Skeletal muscle tissue (tissue), 4 donors: ENCODE results near the gene FGF22. TPM values are rescaled to one million over a fixed set of nuclear protein-coding genes. Genes with fewer than 3 reads are reported as not detected.
"Not testable (repeated sequence)": the region's sequence is repeated elsewhere in the genome, so short reads cannot be mapped to it uniquely, and the experiment has no call there.

Experiments
- H3K27ac ChIP-seq: one replicate; pipeline ENCODE4 v1.7.0; 2013; ENCODE audit warnings: mild to moderate bottlenecking, low read depth, low read length, inconsistent platforms
- H3K27me3 ChIP-seq, 3 donors: one replicate each; pipeline ENCODE4 v1.7.0; 2013; ENCODE audit warnings: low read length in 3 of 3; ENCODE audit not compliant: control insufficient read depth in 3 of 3, insufficient read depth in 3 of 3
- H3K36me3 ChIP-seq, 3 donors: one replicate each; pipeline ENCODE4 v1.7.0; 2013; ENCODE audit warnings: low read length in 3 of 3; ENCODE audit not compliant: control insufficient read depth in 3 of 3, insufficient read depth in 3 of 3
- H3K4me1 ChIP-seq, 3 donors: one replicate each; pipeline ENCODE4 v1.7.0; 2013; ENCODE audit warnings: low read length in 3 of 3, mild to moderate bottlenecking in 3 of 3; ENCODE audit not compliant: control insufficient read depth in 3 of 3, insufficient read depth in 3 of 3
- H3K4me3 ChIP-seq, 3 donors: one replicate each; pipeline ENCODE4 v1.7.0; 2013; ENCODE audit warnings: low read length in 3 of 3
- H3K9ac ChIP-seq, 3 donors: one replicate each; pipeline ENCODE4 v1.7.0; 2013; ENCODE audit warnings: low read length in 3 of 3, mild to moderate bottlenecking in 3 of 3, moderate library complexity in 2 of 3, low read depth in 1 of 3
- H3K9me3 ChIP-seq, 3 donors: one replicate each; pipeline ENCODE4 v1.7.0; 2013; ENCODE audit warnings: low read length in 3 of 3; ENCODE audit not compliant: control insufficient read depth in 3 of 3
- total RNA-seq: library from RNA; depleted of rRNA; stranded (reverse); fragments of >200 nt; gene quantifications from one replicate; pipeline ENCODE4 v1.2.3, GENCODE V29; 2014
- donor health status: Osteomylitis.

Gene FGF22
- total RNA-seq, 1 donor from 2014 or later: not detected

DNA sequence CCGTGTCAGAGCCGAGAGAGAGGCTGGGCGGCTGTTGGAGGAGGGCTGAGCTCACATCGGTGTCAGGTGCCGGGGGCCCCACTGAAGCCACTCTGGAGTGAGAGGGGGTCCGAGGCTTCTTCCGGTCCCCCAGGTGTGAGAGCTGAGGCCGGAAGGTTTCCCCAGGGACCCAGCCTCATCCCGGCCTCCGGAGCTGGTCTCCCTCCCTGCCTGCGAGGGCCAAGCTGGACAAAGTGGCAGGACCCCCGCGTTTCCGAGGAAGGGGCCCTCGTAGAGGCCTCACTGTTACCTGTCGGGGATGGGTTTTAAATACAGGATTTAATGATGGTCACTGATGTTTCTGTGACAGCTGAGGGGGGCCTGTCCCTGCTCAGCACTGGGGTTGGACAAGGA, 43.4 kb upstream of the FGF22 start:
- no peak overlapping the region for H3K4me3 ChIP-seq
- H3K4me1 ChIP-seq: no peaks in the 10 kb centered on the region
- H3K9me3 ChIP-seq: no peaks in the 10 kb centered on the region
- H3K36me3 ChIP-seq: no peaks in the 10 kb centered on the region
- no peak overlapping the region for H3K9ac ChIP-seq
- no peak overlapping the region for H3K27ac ChIP-seq
- peaks cover 24 to 48% (median 32%) of the 10 kb centered on the region in 3 donors for H3K27me3 ChIP-seq

DNA sequence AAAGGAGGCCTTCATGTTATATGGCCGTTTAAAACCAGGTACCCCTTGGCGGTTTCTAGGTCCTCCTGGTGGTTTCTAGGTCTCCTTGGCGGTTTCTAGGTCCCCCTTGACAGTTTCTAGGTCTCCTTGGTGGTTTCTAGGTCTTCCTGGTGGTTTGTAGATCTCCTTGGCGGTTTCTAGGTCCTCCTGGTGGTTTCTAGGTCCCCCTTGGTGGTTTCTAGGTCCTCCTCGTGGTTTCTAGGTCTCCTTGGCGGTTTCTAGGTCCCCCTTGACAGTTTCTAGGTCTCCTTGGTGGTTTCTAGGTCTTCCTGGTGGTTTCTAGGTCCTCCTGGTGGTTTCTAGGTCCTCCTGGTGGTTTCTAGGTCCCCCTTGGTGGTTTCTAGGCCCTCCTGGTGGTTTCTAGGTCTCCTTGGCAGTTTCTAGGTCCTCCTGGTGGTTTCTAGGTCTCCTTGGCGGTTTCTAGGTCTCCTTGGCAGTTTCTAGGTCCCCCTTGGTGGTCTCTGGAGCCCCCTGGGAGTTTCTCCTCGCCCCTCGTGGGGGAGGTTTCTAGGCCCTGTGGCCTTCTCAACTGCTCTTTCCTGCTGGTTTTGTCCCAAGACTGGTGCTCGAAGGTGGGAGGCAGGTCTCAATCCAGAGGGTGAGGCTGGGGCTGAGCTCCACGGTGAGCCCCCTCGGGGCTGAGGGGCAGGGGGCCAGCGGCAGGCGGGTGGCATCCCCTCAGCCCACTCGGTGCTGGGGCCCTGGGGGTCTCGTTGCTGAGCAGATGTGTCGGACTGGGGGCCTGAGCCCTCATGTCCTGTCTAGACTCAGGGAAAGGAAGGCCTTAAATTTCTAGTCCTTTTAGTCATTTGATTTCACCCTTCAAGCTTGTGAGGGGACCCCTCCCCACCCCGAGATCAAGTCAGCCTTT, 42.0 kb upstream of the FGF22 start:
- H3K36me3 ChIP-seq: no peaks in the 10 kb centered on the region
- no peak overlapping the region for H3K9ac ChIP-seq
- no peaks in the 10 kb centered on the region for H3K9me3 ChIP-seq
- no peak overlapping the region for H3K4me3 ChIP-seq
- H3K27ac ChIP-seq: no peak overlapping the region
- H3K4me1 ChIP-seq: no peaks in the 10 kb centered on the region
- H3K27me3 ChIP-seq: peaks cover 15 to 34% (median 19%) of the 10 kb centered on the region in 3 donors

- Histone ChIP-seq H3K9me3 (no peaks in the 10 kb centered on the region), H3K9ac (no peak overlapping the region), H3K4me1 (no peaks in the 10 kb centered on the region), H3K27ac (no peak overlapping the region), H3K27me3 (peaks cover 8 to 10% (median 9%) of the 10 kb centered on the region in 3 donors), H3K36me3 (no peaks in the 10 kb centered on the region), H3K4me3 (no peak overlapping the region)
Observed at GRCh38 chr19:601310-601709, 38.4 kb upstream of the FGF22 start.

- H3K27ac ChIP-seq: no peak overlapping the region
- H3K27me3 ChIP-seq: peaks cover 5 to 9% (median 5%) of the 10 kb centered on the region in 3 donors
Observed at GRCh38 chr19:601790-602189, 37.9 kb upstream of the FGF22 start.

DNA sequence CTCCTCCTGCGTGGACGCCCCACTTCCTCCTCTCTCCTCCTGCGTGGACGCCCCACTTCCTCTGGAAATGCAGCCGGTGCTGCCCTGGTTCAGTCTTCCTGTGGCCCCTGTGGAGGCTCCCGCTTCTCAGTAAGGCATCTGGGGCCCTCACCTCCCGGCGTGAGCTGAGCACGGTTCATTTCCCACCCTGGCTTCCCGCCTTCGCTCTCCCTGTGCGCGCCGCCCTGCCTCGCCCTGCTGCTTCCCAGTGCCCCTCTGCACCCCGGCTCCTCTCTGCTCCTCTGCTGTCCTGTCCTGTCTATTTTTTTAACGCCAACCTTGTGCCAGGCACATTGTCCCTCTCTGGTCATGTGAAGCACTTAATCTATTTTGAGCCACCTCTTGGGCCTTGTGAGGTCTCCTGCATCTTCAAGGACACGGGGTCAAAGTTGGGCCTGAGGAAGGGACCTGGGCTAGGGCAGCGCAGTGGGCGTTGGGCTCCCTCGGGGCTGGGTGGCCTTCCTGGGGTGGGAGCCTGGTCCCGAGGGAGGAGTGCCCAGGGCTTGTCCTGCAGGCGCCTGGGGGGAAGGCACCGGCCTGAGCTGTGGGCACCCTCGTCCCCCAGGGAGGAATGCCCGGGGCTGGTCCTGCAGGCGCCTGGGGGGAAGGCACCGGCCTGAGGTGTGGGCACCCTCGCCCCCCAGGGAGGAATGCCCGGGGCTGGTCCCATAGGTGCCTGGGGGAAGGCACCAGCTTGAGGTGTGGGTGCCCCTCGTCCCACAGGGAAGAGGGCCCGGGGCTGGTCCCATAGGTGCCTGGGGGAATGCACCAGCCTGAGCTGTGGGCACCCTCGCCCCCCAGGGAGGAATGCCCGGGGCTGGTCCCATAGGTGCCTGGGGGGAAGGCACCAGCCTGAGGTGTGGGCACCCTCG, 37.0 kb upstream of the FGF22 start:
- no peaks in the 10 kb centered on the region for H3K36me3 ChIP-seq
- peaks cover 0 to 7% (median 3%) of the 10 kb centered on the region in 3 donors for H3K27me3 ChIP-seq
- H3K9ac ChIP-seq: no peak overlapping the region
- no peak overlapping the region for H3K4me3 ChIP-seq
- no peak overlapping the region for H3K27ac ChIP-seq
- H3K9me3 ChIP-seq: no peaks in the 10 kb centered on the region
- H3K4me1 ChIP-seq: no peaks in the 10 kb centered on the region

More at GRCh38 chr19:601790-602189, 37.9 kb upstream of the FGF22 start:
- H3K4me3 ChIP-seq: no peak overlapping the region
- H3K36me3 ChIP-seq: no peaks in the 10 kb centered on the region
- H3K9me3 ChIP-seq: no peaks in the 10 kb centered on the region
- H3K4me1 ChIP-seq: no peaks in the 10 kb centered on the region
- no peak overlapping the region for H3K9ac ChIP-seq

DNA sequence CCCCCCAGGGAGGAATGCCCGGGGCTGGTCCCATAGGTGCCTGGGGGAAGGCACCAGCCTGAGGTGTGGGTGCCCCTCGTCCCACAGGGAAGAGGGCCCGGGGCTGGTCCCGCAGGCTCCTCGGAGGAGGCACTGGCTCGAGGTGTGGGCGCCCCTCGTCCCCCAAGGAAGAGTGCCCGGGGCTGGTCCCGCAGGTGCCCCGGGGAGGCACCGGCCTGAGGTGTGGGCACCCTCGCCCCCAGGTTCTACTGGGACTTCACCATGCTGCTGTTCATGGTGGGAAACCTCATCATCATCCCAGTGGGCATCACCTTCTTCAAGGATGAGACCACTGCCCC, 36.4 kb upstream of the FGF22 start:
- not testable (repeated sequence) for H3K27ac ChIP-seq, H3K9me3 ChIP-seq, H3K9ac ChIP-seq, H3K4me1 ChIP-seq, H3K4me3 ChIP-seq, H3K27me3 ChIP-seq, H3K36me3 ChIP-seq

GRCh38 chr19:603779-604178, 35.9 kb upstream of the FGF22 start:
- not testable (repeated sequence) for H3K4me3 ChIP-seq, H3K36me3 ChIP-seq, H3K27ac ChIP-seq, H3K27me3 ChIP-seq, H3K9me3 ChIP-seq, H3K4me1 ChIP-seq, H3K9ac ChIP-seq

DNA sequence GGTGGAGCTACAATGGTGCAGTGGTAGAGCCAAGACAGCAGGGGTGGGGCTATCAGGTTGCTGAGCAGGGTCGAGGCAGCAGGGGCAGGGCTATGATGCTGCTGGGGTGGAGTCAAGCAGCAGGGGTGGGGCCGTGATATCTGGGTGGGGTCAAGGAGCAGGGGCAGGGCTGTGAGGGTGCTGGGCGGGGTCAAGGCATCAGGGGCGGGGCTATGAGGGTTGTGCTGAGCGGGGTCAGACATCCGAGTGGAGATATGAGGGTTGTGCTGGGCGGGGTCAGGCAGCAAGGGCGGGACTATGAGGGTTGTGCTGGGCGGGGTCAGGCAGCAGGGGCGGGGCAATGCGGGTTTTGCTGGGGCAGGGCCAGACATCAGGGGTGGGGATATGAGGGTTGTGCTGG, 35.3 kb upstream of the FGF22 start:
- H3K4me3 ChIP-seq: no peak overlapping the region
- H3K36me3 ChIP-seq: no peaks in the 10 kb centered on the region
- peaks cover 2 to 16% (median 4%) of the 10 kb centered on the region in 3 donors for H3K27me3 ChIP-seq
- no peaks in the 10 kb centered on the region for H3K4me1 ChIP-seq
- no peak overlapping the region for H3K9ac ChIP-seq
- H3K27ac ChIP-seq: no peak overlapping the region
- no peaks in the 10 kb centered on the region for H3K9me3 ChIP-seq

GRCh38 chr19:605061-605971, 34.4 kb upstream of the FGF22 start:
- not testable (repeated sequence) for H3K36me3 ChIP-seq, H3K4me3 ChIP-seq, H3K27ac ChIP-seq, H3K9me3 ChIP-seq, H3K4me1 ChIP-seq, H3K9ac ChIP-seq
- H3K27me3 ChIP-seq: peaks cover 2 to 21% (median 4%) of the 10 kb centered on the region in 3 donors
